GM19193 (cell line): ENCODE data around the gene LINGO1.

Experiments
- POLR2A ChIP-seq: IDR thresholded peaks from 4 replicates; pipeline ENCODE4 v1.6.1; 2011; ENCODE audit not compliant: insufficient read depth, insufficient read length; ENCODE audit errors: extremely low read depth

LINGO1 gene

GRCh38 chr15:77640615-77641014 lies 7.9 kb upstream of the LINGO1 start:
- TF ChIP-seq POLR2A = no peak

- no peak for TF ChIP-seq POLR2A
Measured at GRCh38 chr15:77639431-77639830, 6.7 kb upstream of the LINGO1 start.

DNA sequence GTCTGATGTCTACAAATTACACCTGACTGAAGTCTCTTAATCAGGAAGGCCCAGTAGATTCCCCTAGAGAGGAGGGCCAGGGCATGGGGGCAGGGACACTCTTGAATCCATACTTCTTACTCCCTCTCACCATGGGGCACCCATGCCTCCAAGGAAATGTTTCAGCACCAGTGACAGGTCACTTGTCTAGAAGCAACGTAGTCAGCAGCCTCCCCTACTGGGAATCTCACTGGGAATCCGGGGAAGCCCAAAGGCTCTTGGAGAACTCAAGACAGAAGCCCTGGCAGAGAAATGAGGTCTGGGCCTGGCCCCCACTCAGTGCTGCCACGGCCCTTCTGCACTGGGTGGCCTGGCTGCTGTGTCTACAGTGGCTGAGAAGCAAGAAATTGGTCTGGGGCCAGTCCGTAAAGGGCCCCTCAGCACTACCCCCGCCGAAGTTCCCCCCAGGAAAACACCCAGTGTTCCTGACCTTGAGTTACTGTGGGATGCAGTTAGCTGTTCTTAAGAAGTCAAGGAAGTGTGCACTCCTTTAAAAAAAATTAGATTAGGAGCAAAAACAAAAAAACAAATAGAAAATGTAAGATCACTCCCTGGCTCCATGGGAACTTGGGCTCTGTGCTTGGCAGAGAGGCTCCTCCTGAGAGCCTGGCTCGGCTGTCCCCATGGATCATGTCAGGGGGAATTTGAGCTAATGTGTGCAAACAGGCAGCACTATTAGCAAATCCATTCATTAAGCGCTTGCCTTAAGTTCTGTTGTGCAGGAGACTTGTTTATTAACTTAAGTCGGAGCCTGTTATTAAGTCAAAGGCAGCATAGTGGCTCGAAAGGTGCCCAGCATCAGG lies 5.4 kb upstream of the LINGO1 start:
- no peak for TF ChIP-seq POLR2A

GRCh38 chr15:77636209-77636608 lies 3.5 kb upstream of the LINGO1 start:
- no peak for TF ChIP-seq POLR2A

DNA sequence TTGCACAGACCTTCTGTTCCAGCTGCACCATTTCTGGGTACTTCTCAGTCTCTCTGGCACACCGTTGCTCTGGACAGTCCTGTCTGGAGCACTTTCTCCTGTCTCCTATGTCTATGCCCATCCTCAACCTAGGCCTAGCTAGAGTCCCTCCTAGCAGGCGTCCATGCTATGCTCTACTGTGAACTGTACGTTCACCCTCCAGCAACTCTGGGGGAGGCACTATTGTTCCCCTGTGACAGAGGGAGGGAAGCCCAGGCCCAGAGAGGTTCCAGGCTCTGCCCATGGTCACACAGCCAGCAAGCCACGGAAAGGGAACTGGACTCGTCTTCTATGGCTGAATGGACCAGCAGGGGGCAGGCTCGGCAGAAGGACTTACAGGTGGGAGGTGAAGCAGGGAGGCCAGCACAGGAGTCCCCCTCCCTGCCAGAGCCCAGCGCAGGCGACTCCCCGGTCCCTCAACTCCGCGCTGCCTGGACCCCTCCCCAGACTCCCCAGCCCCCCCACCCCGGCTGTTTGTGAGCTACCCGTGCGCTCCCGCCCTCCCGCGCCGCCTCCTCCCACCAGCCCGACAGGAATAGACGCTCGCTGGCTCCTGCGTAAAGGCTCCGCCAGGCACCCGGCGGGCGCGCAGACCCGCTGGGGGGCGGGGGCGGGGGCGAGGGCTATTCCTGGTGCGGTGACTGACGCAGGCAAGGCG lies 1.7 kb upstream of the LINGO1 start:
- no peak for TF ChIP-seq POLR2A

DNA sequence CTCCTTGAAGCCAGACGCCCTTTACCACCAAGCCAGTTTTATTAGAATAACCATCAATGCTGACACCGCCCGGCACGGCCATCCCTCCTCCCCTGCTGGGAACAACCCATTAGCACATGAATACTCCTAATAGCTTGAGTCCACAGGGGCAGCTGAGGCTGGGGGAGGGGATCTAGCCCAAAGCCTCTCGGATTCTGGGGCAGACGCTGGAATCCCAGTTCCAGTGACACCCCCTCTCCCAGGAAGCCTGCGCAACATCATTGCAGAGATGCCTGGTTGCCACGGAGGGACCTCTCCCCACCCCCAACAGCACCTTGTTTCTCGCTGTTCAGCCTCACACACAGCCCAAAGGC lies 1.2 kb upstream of the LINGO1 start:
- TF ChIP-seq POLR2A = no peak

- no peak for TF ChIP-seq POLR2A
Measured at GRCh38 chr15:77633134-77633912, 611 bp upstream of the LINGO1 start.

GRCh38 chr15:77631745-77632533 lies 773 bp downstream of the LINGO1 start:
- TF ChIP-seq POLR2A = no peak

DNA sequence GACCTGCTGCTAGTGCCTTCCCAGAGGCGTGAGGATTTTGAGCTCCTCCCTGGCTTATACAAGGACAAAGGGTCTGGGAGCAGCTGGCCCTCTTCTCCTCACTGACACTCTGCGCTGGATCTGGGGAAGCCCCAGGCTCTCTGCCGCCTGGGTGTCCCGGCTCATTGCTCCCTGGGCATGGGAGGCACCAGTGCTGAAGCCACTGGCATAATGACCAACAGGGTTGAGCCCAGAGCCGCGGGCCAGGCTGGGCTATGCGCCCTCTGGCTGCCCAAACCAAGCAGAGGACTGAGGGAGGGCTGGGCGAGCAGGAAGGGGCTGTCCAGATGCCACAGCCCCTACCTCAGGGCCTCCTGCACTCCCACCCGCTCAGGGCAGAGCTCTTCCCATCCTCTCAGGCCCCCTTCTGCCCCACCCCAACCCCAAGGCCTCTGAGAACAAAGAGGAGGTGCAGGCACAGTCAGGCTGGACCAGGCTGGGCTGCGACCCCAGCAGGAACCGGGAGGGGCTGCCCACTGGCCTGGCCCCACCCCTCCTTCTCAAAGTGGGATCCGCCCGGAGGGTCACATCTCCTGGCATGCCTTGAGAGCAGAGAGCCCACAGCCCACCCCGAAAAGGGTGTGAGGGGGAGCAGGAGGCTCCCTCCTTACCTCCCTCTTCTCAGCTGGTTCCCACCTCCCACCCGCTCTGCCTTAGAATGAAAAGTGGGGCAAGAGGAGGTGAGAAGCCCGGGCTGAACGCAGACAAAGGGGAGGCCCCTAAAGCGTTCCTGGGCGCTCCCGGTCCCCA lies 1.6 kb downstream of the LINGO1 start:
- TF ChIP-seq POLR2A = no peak

DNA sequence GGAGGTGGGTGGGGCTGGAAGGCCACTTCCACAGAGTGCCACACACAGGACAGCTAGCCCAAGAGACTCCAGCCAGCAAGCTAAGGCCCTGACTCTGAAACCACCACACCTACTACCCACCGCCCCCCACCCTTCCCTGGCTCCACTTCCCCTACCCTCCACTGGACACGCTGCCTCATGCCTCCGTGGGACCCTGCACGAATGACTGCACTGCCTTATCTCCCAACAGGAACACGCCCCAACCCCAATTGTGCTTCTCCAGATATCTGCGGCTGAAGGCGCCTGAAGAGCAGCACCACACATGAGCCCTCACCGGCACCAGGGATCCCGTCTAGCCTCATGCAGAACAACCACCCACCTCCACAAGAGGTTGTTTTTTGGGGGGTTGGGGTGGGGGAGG lies 2.7 kb downstream of the LINGO1 start:
- no peak for TF ChIP-seq POLR2A

GRCh38 chr15:77629070-77630030 lies 3.4 kb downstream of the LINGO1 start:
- no peak for TF ChIP-seq POLR2A

DNA sequence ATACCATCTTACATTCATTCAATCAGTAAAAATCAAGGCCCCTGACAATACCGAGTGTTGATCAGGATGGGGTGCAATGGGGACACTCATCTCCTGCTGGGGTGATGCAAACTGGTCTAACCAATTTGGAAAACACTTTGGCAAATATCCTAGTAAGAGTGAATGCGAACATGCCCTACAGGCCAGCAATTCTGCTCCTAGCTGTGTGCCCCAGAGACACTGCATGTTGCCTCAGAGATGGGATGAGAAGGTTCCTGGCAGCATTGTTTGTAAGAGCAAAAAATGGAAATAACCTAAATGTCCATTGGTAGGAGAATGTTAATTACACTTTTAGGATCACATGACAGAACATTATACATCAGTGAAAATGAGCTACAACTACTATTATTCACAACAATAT lies 4.7 kb downstream of the LINGO1 start:
- TF ChIP-seq POLR2A = no peak

DNA sequence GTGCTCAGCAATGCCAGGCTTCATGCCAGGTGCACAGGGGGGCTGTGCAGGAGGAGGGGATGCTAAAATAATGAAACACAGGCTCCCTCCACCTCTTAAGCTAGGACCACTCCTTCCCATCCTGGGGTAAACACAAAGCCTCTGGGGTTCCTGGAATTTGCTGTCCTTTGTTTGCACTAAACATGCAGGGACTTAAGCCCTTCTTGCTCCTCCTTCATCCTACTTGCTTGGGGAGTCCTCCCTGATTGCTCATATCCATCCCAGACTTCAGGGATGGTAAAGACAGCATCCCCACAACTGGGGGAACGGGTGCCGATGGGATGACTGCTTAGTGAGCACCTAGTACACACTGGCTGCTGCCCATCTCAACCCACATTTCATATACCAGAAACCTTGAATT lies 5.1 kb downstream of the LINGO1 start:
- TF ChIP-seq POLR2A = no peak
